ENCODE data around the gene PTPN20.

DNA sequence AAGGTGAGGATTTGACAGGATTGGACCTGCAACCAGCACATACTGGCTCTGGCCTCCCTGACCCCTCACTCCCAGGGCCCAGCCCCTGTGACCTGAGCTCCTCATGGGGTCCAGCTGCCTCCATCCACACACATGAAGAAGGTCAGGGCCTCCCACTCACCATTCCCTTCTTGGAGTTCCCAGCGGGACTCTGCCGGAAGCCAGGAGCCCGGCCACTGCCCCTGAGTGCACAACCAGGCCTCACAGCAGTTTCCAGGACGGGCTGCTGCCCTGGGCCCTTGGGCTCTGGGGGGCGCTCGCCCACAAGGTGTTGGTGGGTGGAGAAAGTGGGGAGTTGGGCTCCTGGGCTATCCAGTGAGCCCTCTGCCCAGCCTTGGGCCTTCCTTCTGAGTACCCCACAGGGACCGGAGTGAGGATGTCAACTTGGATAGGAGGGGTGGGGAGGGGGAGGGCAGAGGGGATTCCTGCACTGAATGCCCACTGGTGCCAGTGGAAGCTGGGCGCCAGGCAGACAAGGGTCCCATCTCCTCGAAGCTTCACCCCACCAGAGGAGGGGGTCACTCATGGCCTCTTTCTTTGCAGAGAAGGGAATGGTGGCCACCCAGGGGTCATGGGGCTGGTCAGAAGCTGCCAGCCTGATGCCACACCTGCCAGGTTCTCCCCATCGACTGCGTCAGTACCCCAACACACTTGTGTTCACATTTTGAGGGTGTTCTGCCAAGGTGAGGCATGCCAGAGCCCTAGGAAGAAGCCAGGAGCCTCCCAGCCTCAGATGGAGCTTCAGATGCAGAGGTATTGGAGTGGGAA is 115.3 kb downstream of the PTPN20 start:
- TF ChIP-seq, protein P1, sequence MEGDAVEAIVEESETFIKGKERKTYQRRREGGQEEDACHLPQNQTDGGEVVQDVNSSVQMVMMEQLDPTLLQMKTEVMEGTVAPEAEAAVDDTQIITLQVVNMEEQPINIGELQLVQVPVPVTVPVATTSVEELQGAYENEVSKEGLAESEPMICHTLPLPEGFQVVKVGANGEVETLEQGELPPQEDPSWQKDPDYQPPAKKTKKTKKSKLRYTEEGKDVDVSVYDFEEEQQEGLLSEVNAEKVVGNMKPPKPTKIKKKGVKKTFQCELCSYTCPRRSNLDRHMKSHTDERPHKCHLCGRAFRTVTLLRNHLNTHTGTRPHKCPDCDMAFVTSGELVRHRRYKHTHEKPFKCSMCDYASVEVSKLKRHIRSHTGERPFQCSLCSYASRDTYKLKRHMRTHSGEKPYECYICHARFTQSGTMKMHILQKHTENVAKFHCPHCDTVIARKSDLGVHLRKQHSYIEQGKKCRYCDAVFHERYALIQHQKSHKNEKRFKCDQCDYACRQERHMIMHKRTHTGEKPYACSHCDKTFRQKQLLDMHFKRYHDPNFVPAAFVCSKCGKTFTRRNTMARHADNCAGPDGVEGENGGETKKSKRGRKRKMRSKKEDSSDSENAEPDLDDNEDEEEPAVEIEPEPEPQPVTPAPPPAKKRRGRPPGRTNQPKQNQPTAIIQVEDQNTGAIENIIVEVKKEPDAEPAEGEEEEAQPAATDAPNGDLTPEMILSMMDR (IDR thresholded peaks at IDR 0.05) = no peak
- TF ChIP-seq, protein P2, sequence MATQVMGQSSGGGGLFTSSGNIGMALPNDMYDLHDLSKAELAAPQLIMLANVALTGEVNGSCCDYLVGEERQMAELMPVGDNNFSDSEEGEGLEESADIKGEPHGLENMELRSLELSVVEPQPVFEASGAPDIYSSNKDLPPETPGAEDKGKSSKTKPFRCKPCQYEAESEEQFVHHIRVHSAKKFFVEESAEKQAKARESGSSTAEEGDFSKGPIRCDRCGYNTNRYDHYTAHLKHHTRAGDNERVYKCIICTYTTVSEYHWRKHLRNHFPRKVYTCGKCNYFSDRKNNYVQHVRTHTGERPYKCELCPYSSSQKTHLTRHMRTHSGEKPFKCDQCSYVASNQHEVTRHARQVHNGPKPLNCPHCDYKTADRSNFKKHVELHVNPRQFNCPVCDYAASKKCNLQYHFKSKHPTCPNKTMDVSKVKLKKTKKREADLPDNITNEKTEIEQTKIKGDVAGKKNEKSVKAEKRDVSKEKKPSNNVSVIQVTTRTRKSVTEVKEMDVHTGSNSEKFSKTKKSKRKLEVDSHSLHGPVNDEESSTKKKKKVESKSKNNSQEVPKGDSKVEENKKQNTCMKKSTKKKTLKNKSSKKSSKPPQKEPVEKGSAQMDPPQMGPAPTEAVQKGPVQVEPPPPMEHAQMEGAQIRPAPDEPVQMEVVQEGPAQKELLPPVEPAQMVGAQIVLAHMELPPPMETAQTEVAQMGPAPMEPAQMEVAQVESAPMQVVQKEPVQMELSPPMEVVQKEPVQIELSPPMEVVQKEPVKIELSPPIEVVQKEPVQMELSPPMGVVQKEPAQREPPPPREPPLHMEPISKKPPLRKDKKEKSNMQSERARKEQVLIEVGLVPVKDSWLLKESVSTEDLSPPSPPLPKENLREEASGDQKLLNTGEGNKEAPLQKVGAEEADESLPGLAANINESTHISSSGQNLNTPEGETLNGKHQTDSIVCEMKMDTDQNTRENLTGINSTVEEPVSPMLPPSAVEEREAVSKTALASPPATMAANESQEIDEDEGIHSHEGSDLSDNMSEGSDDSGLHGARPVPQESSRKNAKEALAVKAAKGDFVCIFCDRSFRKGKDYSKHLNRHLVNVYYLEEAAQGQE (IDR thresholded peaks at IDR 0.05; ENCODE audit: insufficient read depth in 1 of 2, low read depth in 2 of 2, low read length in 1 of 2) = no peak
- TF ChIP-seq TCF7L2 (IDR thresholded peaks at IDR 0.05; ENCODE audit: low read depth, low read length) = no peak

All from Panc1 (cell line).